Heart left ventricle (tissue), 16 donors: ENCODE results near the gene CHEK2. TPM values are rescaled to one million over a fixed set of nuclear protein-coding genes. Genes with fewer than 3 reads are reported as not detected.
A peak's percentile ranks its signal among the peaks of the same experiment; 100 is the strongest.
"Not testable (repeated sequence)": the region's sequence is repeated elsewhere in the genome, so short reads cannot be mapped to it uniquely, and the experiment has no call there.

Source experiments
- ATAC-seq, 4 donors: fragments of 200-7000 bp; cut with Tn5 transposase; one replicate each; pipeline ENCODE4 v1.9.1; 2020 to 2022; ENCODE audit warnings: moderate library complexity in 4 of 4, mild to moderate bottlenecking in 3 of 4, moderate number of reproducible peaks in 1 of 4
- DNase-seq, 5 donors: peaks; one replicate each; pipeline ENCODE4 v3.0.0-alpha.2; 2020
- H3K27ac ChIP-seq, 12 donors: fragments of 200-600 bp; sonication (generic) in 4 of 12; one replicate each; pipeline versions ENCODE4 v1.5.0 to v1.8.0; 2016 to 2022; ENCODE audit warnings: mild to moderate bottlenecking in 2 of 12
- H3K27me3 ChIP-seq, 9 donors: fragments of 200-600 bp; sonication (generic) in 2 of 9; one replicate each; pipeline versions ENCODE4 v1.5.1 to v1.8.0; 2016 to 2022; ENCODE audit warnings: mild to moderate bottlenecking in 3 of 9
- H3K36me3 ChIP-seq, 9 donors: fragments of 200-600 bp; sonication (generic) in 2 of 9; one replicate each; pipeline versions ENCODE4 v1.5.0 to v1.8.0; 2018 to 2022; ENCODE audit warnings: mild to moderate bottlenecking in 2 of 9
- H3K4me1 ChIP-seq, 12 donors: fragments of 200-600 bp; sonication (generic) in 4 of 12; one replicate each; pipeline versions ENCODE4 v1.5.0 to v1.8.0; 2016 to 2022; ENCODE audit warnings: mild to moderate bottlenecking in 3 of 12
- H3K4me3 ChIP-seq, 12 donors: fragments of 200-600 bp; sonication (generic) in 4 of 12; one replicate each; pipeline versions ENCODE4 v1.5.0 to v1.8.0; 2017 to 2022; ENCODE audit warnings: mild to moderate bottlenecking in 9 of 12, moderate library complexity in 4 of 12
- H3K9me3 ChIP-seq, 12 donors: fragments of 200-600 bp; sonication (generic) in 4 of 12; one replicate each; pipeline versions ENCODE4 v1.5.0 to v1.8.0; 2016 to 2022; ENCODE audit warnings: mild to moderate bottlenecking in 1 of 12
- CTCF ChIP-seq, 12 donors: fragments of 200-600 bp; sonication (generic) in 4 of 12; IDR thresholded peaks; one replicate each; pipeline versions ENCODE4 v1.5.0 to v1.8.0; 2018 to 2022; ENCODE audit warnings: antibody characterized with exemption in 12 of 12, mild to moderate bottlenecking in 5 of 12
- POLR2A ChIP-seq, 2 donors: fragments of 450-650 bp; IDR thresholded peaks; one replicate each; pipeline ENCODE4 v1.6.1; 2017; ENCODE audit warnings: antibody characterized with exemption in 2 of 2, mild to moderate bottlenecking in 2 of 2, moderate library complexity in 2 of 2
- WGBS, 4 donors: extraction: QIAGEN DNeasy Blood & Tissue Kit in 2 of 4; methylation state at CpG; one replicate each; pipeline versions ENCODE4 v1.1.5 to v1.1.7; 2013 to 2018; 5-methylcytosine and 5-hydroxymethylcytosine counted together
- intact Hi-C, 10 donors: fragments of 100-400 bp; cut with DNase I; formaldehyde crosslinking; loops; one replicate each; pipeline versions ENCODE4 v1.11.1 to v1.14.2; 2022
- polyA plus RNA-seq, 2 donors: library from polyadenylated mRNA; stranded (reverse); fragments of 200-250 nt; gene quantifications; one replicate each; pipeline ENCODE4 v1.2.3, GENCODE V29; 2013
- total RNA-seq, 9 donors: library from RNA; depleted of rRNA in 2 of 9; stranded (reverse); fragments of >200 nt in 2 of 9; fragmentation: NEBNext Ultra II Directional in 3 of 9; extraction: Animal tissue kit (Norgen Biotek cat#: 25700) in 3 of 9; gene quantifications; one replicate each; pipeline versions ENCODE4 v1.1.0 to v1.2.4, GENCODE V29; 2016 to 2023
- donor health status: ischemic (EF 13 %, LVEDD 7.1; RV severe dilation, severe dysfunction).
- donor health status: healthy with polysubstance abuse.
- donor health status: DM: no; HTN: yes; CAD: no.
- donor health status: DM: no; HTN: no; CAD: no.
- donor health status: ischemic (EF 25% LVEDD 6.9; RV normal size, moderate dysfunction).
- donor health status: ischemic (EF 25% LVEDD 5.7; RV mildly dilated, moderate dysfunction).
- donor health status: healthy.
- donor health status: DM: yes; HTN: yes; CAD: no.
- donor health status: ischemic (EF 35%, LVEDD 5.7; RV mildly dilated, moderate dysfunction).
- donor health status: nonischemic (EF 11% LVEDD 7.7; RV severe dilation, severe dysfunction).
- donor health status: DM: yes; HTN: yes; CAD: no.
- donor health status: PGD.
- donor health status: ischemic (EF 29% LVEDD 5.4; RV normal size, mild dysfunction).
- donor health status: nonischemic (EF 23%, LVEDD 6.1; RV moderate dilation, normal function).

CHEK2 gene
- total and polyA plus RNA-seq, 11 donors: 1.1 to 7.8 (median 2.3) TPM

- ATAC-seq, H3K27ac ChIP-seq, H3K36me3 ChIP-seq, H3K9me3 ChIP-seq, DNase-seq: not testable (repeated sequence)
- Histone ChIP-seq H3K4me3 (peak overlapping the region in 5 of 12 donors; percentile 67 to 99 (median 93)), H3K27me3 (peaks cover 0 to 43% (median 0%) of the 10 kb centered on the region in 9 donors), H3K4me1 (peaks cover 0 to 17% (median 2%) of the 10 kb centered on the region in 12 donors)
- 66 to 73% (median 72%) methylated on average over 7 of the region's 7 CpGs for WGBS, 4 donors
- intact Hi-C loops: loop anchor here in 1 of 10 donors (10.0 kb wide), 1 partner anchor 63 kb away; no protein-coding TSS in a partner anchor
These were observed 63.5 kb downstream of the CHEK2 start for GRCh38 chr22:28678170-28678569.

- WGBS, 4 donors: 69 to 75% (median 73%) methylated on average over 3 of the region's 3 CpGs
- H3K4me1 ChIP-seq: peaks cover 0 to 17% (median 2%) of the 10 kb centered on the region in 12 donors
- no peak overlapping the region for H3K27ac ChIP-seq
- peaks cover 0 to 7% (median 0%) of the 10 kb centered on the region in 12 donors for H3K9me3 ChIP-seq
- no peaks in the 10 kb centered on the region for H3K36me3 ChIP-seq
- intact Hi-C loops: loop anchor here in 1 of 10 donors (10.0 kb wide), 1 partner anchor 59 kb away; no protein-coding TSS in a partner anchor
- H3K27me3 ChIP-seq: peaks cover 0 to 49% (median 0%) of the 10 kb centered on the region in 9 donors
- no peak for ATAC-seq
- TF ChIP-seq CTCF (IDR thresholded peaks at IDR 0.05) (no peak), POLR2A (IDR thresholded peaks at IDR 0.05) (no peak)
- H3K4me3 ChIP-seq: no peak overlapping the region
- DNase-seq: no peak
These were observed 67.5 kb downstream of the CHEK2 start for GRCh38 chr22:28674121-28674563.

- H3K36me3 ChIP-seq: no peaks in the 10 kb centered on the region
- intact Hi-C loops: loop anchor here in 1 of 10 donors (10.0 kb wide), 1 partner anchor 56 kb away; no protein-coding TSS in a partner anchor
- H3K4me1 ChIP-seq: peaks cover 0 to 17% (median 0%) of the 10 kb centered on the region in 12 donors
- WGBS, 4 donors: 93 to 98% (median 95%) methylated on average over 3 of the region's 3 CpGs
- H3K27ac ChIP-seq: no peak overlapping the region
- ATAC-seq: no peak
- TF ChIP-seq POLR2A (IDR thresholded peaks at IDR 0.05): no peak
- no peak for TF ChIP-seq CTCF (IDR thresholded peaks at IDR 0.05)
- H3K27me3 ChIP-seq: peaks cover 0 to 25% (median 0%) of the 10 kb centered on the region in 9 donors
- H3K9me3 ChIP-seq: peaks cover 0 to 7% (median 0%) of the 10 kb centered on the region in 12 donors
- no peak for DNase-seq
- H3K4me3 ChIP-seq: no peak overlapping the region
These were observed 70.9 kb downstream of the CHEK2 start for GRCh38 chr22:28670756-28671155.

GRCh38 chr22:28670161-28670560 lies 71.5 kb downstream of the CHEK2 start:
- DNase-seq: no peak
- no peak for ATAC-seq
- peaks cover 0 to 21% (median 0%) of the 10 kb centered on the region in 9 donors for H3K27me3 ChIP-seq
- H3K4me1 ChIP-seq: peaks cover 0 to 15% (median 0%) of the 10 kb centered on the region in 12 donors
- H3K9me3 ChIP-seq: peaks cover 0 to 7% (median 0%) of the 10 kb centered on the region in 12 donors
- 79 to 86% (median 82%) methylated on average over 4 of the region's 4 CpGs for WGBS, 4 donors
- TF ChIP-seq POLR2A (IDR thresholded peaks at IDR 0.05): no peak
- no peak for TF ChIP-seq CTCF (IDR thresholded peaks at IDR 0.05)
- H3K27ac ChIP-seq: no peak overlapping the region
- no peak overlapping the region for H3K4me3 ChIP-seq
- H3K36me3 ChIP-seq: no peaks in the 10 kb centered on the region
- intact Hi-C loops: loop anchor here in 1 of 10 donors (10.0 kb wide), 1 partner anchor 55 kb away; no protein-coding TSS in a partner anchor
